Prostate gland (tissue), 2 donors: Measurements from ENCODE around the gene TMED6. TPM values are rescaled to one million over a fixed set of nuclear protein-coding genes. Genes with fewer than 3 reads are reported as not detected.
"Not testable (repeated sequence)": the region's sequence is repeated elsewhere in the genome, so short reads cannot be mapped to it uniquely, and the experiment has no call there.

Source experiments
- DNase-seq: peaks from one replicate; pipeline ENCODE4 v3.0.0-alpha.2; 2019; ENCODE audit warnings: low spot score
- H3K27ac ChIP-seq, 2 donors: fragments of 200-600 bp; sonication (generic); 2 replicates each; pipeline ENCODE4 v1.5.1; 2017 to 2019
- H3K27me3 ChIP-seq: fragments of 200-600 bp; sonication (generic); replicated peaks from 2 replicates; pipeline ENCODE4 v1.5.1; 2019; ENCODE audit not compliant: insufficient read depth
- H3K36me3 ChIP-seq, 2 donors: fragments of 200-600 bp; sonication (generic); 1 replicate in 1 of 2; 2 replicates in 1 of 2; pipeline versions ENCODE4 v1.5.1 to v1.8.1; 2017 to 2019
- H3K4me1 ChIP-seq: fragments of 200-600 bp; sonication (generic); replicated peaks from 2 replicates; pipeline ENCODE4 v1.5.1; 2019
- H3K4me3 ChIP-seq, 2 donors: fragments of 200-600 bp; sonication (generic); 2 replicates each; pipeline ENCODE4 v1.5.1; 2017 to 2019
- H3K9me3 ChIP-seq: fragments of 200-600 bp; sonication (generic); 2 replicates; pipeline ENCODE4 v1.5.1; 2017
- CTCF ChIP-seq, 4 experiments: fragments of 200-600 bp in 2 of 4; fragments of 450-650 bp in 2 of 4; sonication (generic) in 2 of 4; IDR thresholded peaks; 1 replicate in 3 of 4; 2 replicates in 1 of 4; pipeline ENCODE4 v1.5.1; 2016 to 2019; ENCODE audit warnings: antibody characterized with exemption in 4 of 4, mild to moderate bottlenecking in 2 of 4, moderate library complexity in 2 of 4
- POLR2A ChIP-seq: fragments of 450-650 bp; IDR thresholded peaks from one replicate; pipeline ENCODE4 v1.6.1; 2016; ENCODE audit warnings: antibody characterized with exemption, mild to moderate bottlenecking
- POLR2AphosphoS5 ChIP-seq: sonication (generic); formaldehyde crosslinking; IDR thresholded peaks from one replicate; pipeline ENCODE4 v1.6.1; 2017; ENCODE audit warnings: antibody characterized with exemption
- WGBS: methylation state at CpG from one replicate; pipeline ENCODE4 v1.1.5; 2018; 5-methylcytosine and 5-hydroxymethylcytosine counted together
- intact Hi-C: fragments of 100-400 bp; cut with DNase I; formaldehyde crosslinking; loops from one replicate; pipeline ENCODE4 v1.14.2; 2022
- total RNA-seq, 2 donors: library from RNA; depleted of rRNA; stranded (reverse); fragments of >200 nt; gene quantifications; one replicate each; pipeline ENCODE4 v1.1.0, GENCODE V29; 2016

Gene TMED6
- total RNA-seq, 2 donors from 2014 or later: 1.1 TPM; not detected in 1

- no peak for TF ChIP-seq POLR2AphosphoS5
- no peak for TF ChIP-seq CTCF (IDR thresholded peaks at IDR 0.05)
- TF ChIP-seq POLR2A: no peak
Measured at GRCh38 chr16:69301187-69301586, 50.4 kb downstream of the TMED6 start.

DNA sequence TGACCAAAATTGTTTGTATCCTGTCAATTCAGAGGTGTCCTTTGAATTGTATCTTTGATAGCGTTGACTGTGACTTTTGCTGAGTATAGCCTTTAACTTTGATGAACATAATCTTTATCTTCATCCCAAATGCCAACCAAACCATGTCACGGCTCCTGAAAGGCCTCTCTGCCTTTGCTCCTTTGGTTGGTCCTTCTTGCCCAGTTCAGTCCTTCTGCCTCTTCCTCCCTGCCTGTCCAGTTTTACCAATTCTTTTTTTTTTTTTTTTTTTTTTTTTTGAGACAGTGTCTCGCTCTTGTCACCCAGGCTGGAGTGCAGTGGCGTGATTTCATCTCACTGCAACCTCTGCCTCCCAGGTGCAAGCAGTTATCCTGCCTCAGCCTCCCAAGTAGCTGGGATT, 53.3 kb downstream of the TMED6 start:
- 97% methylated on average over 4 of the region's 4 CpGs for WGBS
- TF ChIP-seq POLR2A: no peak
- no peak for TF ChIP-seq POLR2AphosphoS5
- no peak for TF ChIP-seq CTCF (IDR thresholded peaks at IDR 0.05)
- Histone ChIP-seq H3K27me3 (no peaks in the 10 kb centered on the region), H3K36me3 (no peaks in the 10 kb centered on the region), H3K4me1 (no peaks in the 10 kb centered on the region), H3K27ac (no peak overlapping the region), H3K4me3 (no peak overlapping the region), H3K9me3 (no peaks in the 10 kb centered on the region)
- DNase-seq: no peak
- intact Hi-C loops: no loop called here

More at GRCh38 chr16:69301187-69301586, 50.4 kb downstream of the TMED6 start:
- intact Hi-C loops: no loop called here
- Histone ChIP-seq H3K4me3 (no peak overlapping the region), H3K27ac (no peak overlapping the region), H3K27me3 (no peaks in the 10 kb centered on the region), H3K36me3 (no peaks in the 10 kb centered on the region), H3K4me1 (no peaks in the 10 kb centered on the region), H3K9me3 (no peaks in the 10 kb centered on the region)
- 58% methylated on average over 1 of the region's 1 CpG for WGBS
- DNase-seq: no peak

- H3K27me3 ChIP-seq, H3K4me3 ChIP-seq, H3K36me3 ChIP-seq, intact Hi-C loops, H3K27ac ChIP-seq, H3K4me1 ChIP-seq, DNase-seq, H3K9me3 ChIP-seq: not testable (repeated sequence)
- WGBS: over 99% methylated on average over 7 of the region's 7 CpGs
Measured at GRCh38 chr16:69296771-69297170, 54.8 kb downstream of the TMED6 start.

DNA sequence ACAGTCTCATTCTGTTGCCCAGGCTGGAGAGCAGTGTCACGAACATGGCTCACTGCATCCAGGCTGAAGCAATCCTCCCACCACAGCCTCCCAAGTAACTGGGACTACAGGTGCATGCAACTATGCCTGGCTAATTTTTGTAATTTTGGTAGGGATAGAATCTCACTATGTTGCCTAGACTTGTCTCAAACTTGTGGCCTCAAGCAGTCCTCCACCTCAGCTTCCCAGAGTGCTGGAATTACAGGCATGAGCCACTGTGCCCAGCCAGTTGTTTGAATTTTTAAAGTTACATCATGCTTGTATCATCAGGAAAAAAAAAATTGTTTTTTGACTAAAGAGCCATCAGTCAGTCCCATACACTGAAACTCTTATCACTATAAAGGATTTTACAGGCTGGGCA, 57.5 kb downstream of the TMED6 start:
- Histone ChIP-seq H3K36me3 (no peaks in the 10 kb centered on the region), H3K9me3 (no peaks in the 10 kb centered on the region), H3K27me3 (no peaks in the 10 kb centered on the region), H3K4me3 (no peak overlapping the region), H3K4me1 (no peaks in the 10 kb centered on the region), H3K27ac (no peak overlapping the region)
- intact Hi-C loops: no loop called here
- no peak for TF ChIP-seq CTCF (IDR thresholded peaks at IDR 0.05)
- no peak for TF ChIP-seq POLR2AphosphoS5
- no peak for TF ChIP-seq POLR2A
- 78% methylated on average over 1 of the region's 1 CpG for WGBS
- DNase-seq: no peak

DNA sequence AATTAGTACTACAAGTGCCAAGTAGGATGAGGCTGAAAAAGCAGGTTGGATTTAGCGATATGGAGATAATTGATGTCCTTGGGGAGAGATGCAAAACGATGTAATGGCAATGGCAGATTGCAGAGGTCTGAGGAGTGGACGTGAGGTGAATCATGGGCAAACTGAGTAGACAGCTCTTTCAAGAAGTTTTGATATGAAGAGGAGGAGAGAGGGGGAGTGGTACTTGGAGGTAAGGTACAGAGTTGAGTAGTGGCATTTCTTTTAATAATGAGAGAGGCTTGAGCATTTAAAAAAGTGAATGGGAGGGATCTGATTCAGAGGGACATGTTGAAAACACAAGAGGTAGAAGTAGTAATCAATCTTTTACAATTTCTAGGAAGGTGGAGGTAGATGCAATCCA, 58.2 kb downstream of the TMED6 start:
- intact Hi-C loops: no loop called here
- Histone ChIP-seq H3K27me3 (no peaks in the 10 kb centered on the region), H3K4me1 (no peaks in the 10 kb centered on the region), H3K27ac (no peak overlapping the region), H3K4me3 (no peak overlapping the region), H3K36me3 (no peaks in the 10 kb centered on the region), H3K9me3 (no peaks in the 10 kb centered on the region)
- no peak for DNase-seq
- WGBS: 72% methylated on average over 3 of the region's 3 CpGs
- no peak for TF ChIP-seq POLR2A

Other genes with a start within 250 kb of the TMED6 start
- 1 to 10 TPM; 3.0 to 4.5 TPM for gene HAS3, start 246.1 kb downstream of the TMED6 start, total RNA-seq
- 100 to 1,000 TPM; 124 to 171 TPM for gene CHTF8, start 219.2 kb downstream of the TMED6 start, total RNA-seq
- gene UTP4, start 219.1 kb downstream of the TMED6 start, total RNA-seq: 10 to 100 TPM; 18.4 to 51.0 TPM
- gene SNTB2, start 164.6 kb downstream of the TMED6 start, total RNA-seq: 10 to 100 TPM; 33.7 to 53.0 TPM
- 10 to 100 TPM; 44.8 to 46.1 TPM for gene VPS4A, start 40.4 kb downstream of the TMED6 start, total RNA-seq
- gene PDF, start 21.2 kb downstream of the TMED6 start, total RNA-seq: 10 to 100 TPM; 40.7 to 42.9 TPM
- gene COG8, start 12.2 kb downstream of the TMED6 start, total RNA-seq: 10 to 100 TPM; 55.6 to 85.2 TPM
- gene NIP7, start 12.0 kb downstream of the TMED6 start, total RNA-seq: 10 to 100 TPM; 11.2 to 19.4 TPM
- 10 to 100 TPM; 21.9 to 33.1 TPM for gene TERF2, start 34.2 kb upstream of the TMED6 start, total RNA-seq
- gene CYB5B, start 72.8 kb upstream of the TMED6 start, total RNA-seq: 10 to 100 TPM; 48.8 to 71.3 TPM
- gene NFAT5, start 214.2 kb upstream of the TMED6 start, total RNA-seq: 10 to 100 TPM; 41.4 to 52.7 TPM